Measurements from ENCODE around the gene PRRG1. TPM values are rescaled to one million over a fixed set of nuclear protein-coding genes. Genes with fewer than 3 reads are reported as not detected.
"Not testable (repeated sequence)": the region's sequence is repeated elsewhere in the genome, so short reads cannot be mapped to it uniquely, and the experiment has no call there.

Gene PRRG1
- polyA plus RNA-seq, 4 donors = 14.2 to 28.9 (median 24.5) TPM

- no peak for DNase-seq (ENCODE audit: low read depth in 4 of 4, low spot score in 3 of 4)
Observed at GRCh38 chrX:37462346-37462745, 113.2 kb downstream of the PRRG1 start.

GRCh38 chrX:37468124-37468739 is 119.1 kb downstream of the PRRG1 start:
- DNase-seq (ENCODE audit: low read depth in 4 of 4, low spot score in 3 of 4) = no peak

- DNase-seq (ENCODE audit: low read depth in 4 of 4, low spot score in 3 of 4) = no peak
Observed at GRCh38 chrX:37470711-37471110, 121.5 kb downstream of the PRRG1 start.

- DNase-seq (ENCODE audit: low read depth in 4 of 4, low spot score in 3 of 4) = no peak
Observed at GRCh38 chrX:37472836-37473235, 123.7 kb downstream of the PRRG1 start.

- no peak for DNase-seq (ENCODE audit: low read depth in 4 of 4, low spot score in 3 of 4)
Observed at GRCh38 chrX:37474478-37474877, 125.3 kb downstream of the PRRG1 start.

- DNase-seq (ENCODE audit: low read depth in 4 of 4, low spot score in 3 of 4) = no peak
Observed at GRCh38 chrX:37476571-37477170, 127.5 kb downstream of the PRRG1 start.

- not testable (repeated sequence) for DNase-seq (ENCODE audit: low read depth in 4 of 4, low spot score in 3 of 4)
Observed at GRCh38 chrX:37484335-37484734, 135.2 kb downstream of the PRRG1 start.

GRCh38 chrX:37485429-37485828 is 136.3 kb downstream of the PRRG1 start:
- no peak for DNase-seq (ENCODE audit: low read depth in 4 of 4, low spot score in 3 of 4)

GRCh38 chrX:37487271-37487670 is 138.1 kb downstream of the PRRG1 start:
- DNase-seq (ENCODE audit: low read depth in 4 of 4, low spot score in 3 of 4) = no peak

GRCh38 chrX:37488323-37488722 is 139.2 kb downstream of the PRRG1 start:
- DNase-seq (ENCODE audit: low read depth in 4 of 4, low spot score in 3 of 4) = no peak

- DNase-seq (ENCODE audit: low read depth in 4 of 4, low spot score in 3 of 4) = no peak
Observed at GRCh38 chrX:37491686-37492085, 142.5 kb downstream of the PRRG1 start.

- not testable (repeated sequence) for DNase-seq (ENCODE audit: low read depth in 4 of 4, low spot score in 3 of 4)
Observed at GRCh38 chrX:37495760-37496159, 146.6 kb downstream of the PRRG1 start.

- not testable (repeated sequence) for DNase-seq (ENCODE audit: low read depth in 4 of 4, low spot score in 3 of 4)
Observed at GRCh38 chrX:37497126-37497525, 148.0 kb downstream of the PRRG1 start.

GRCh38 chrX:37498323-37498722 is 149.2 kb downstream of the PRRG1 start:
- not testable (repeated sequence) for DNase-seq (ENCODE audit: low read depth in 4 of 4, low spot score in 3 of 4)

GRCh38 chrX:37499649-37500048 is 150.5 kb downstream of the PRRG1 start:
- DNase-seq (ENCODE audit: low read depth in 4 of 4, low spot score in 3 of 4) = not testable (repeated sequence)

GRCh38 chrX:37504991-37505390 is 155.8 kb downstream of the PRRG1 start:
- DNase-seq (ENCODE audit: low read depth in 4 of 4, low spot score in 3 of 4) = no peak

Other genes starting within 250 kb of the PRRG1 start
- gene LANCL3, start 222.3 kb downstream of the PRRG1 start, polyA plus RNA-seq (ENCODE audit: insufficient read length in 4 of 4) = under 1 TPM; 0.11 to 0.26 (median 0.20) TPM

Measured in left renal pelvis (tissue), 4 donors.